ENCODE measurements around the gene CD44.

Gene CD44

GRCh38 chr11:35232891-35233330 lies 93.9 kb downstream of the CD44 start:
- TF ChIP-seq EZH2 (IDR thresholded peaks at IDR 0.05) (no peak), POLR2AphosphoS5 (IDR thresholded peaks at IDR 0.05; ENCODE audit: borderline replicate concordance, low read depth, low read length) (no peak), FOXP2 (optimal IDR thresholded peaks at IDR 0.05; ENCODE audit: control extremely low read depth, extremely low read length, insufficient read depth) (no peak)
- Histone ChIP-seq H3K27ac (no peak overlapping the region), H3K4me3 (no peak overlapping the region), H3K36me3 (ENCODE audit: insufficient read depth, low read length) (no peaks in the 10 kb centered on the region), H3K9me3 (ENCODE audit: low read depth, low read length) (no peaks in the 10 kb centered on the region), H3K9ac (ENCODE audit: insufficient read length) (no peak overlapping the region)
- DNase-seq (ENCODE audit: low read depth, low spot score) = no peak

GRCh38 chr11:35233518-35233917 lies 94.5 kb downstream of the CD44 start:
- Histone ChIP-seq H3K9me3 (ENCODE audit: low read depth, low read length) (no peaks in the 10 kb centered on the region), H3K4me3 (no peak overlapping the region), H3K9ac (ENCODE audit: insufficient read length) (no peak overlapping the region), H3K27ac (no peak overlapping the region), H3K36me3 (ENCODE audit: insufficient read depth, low read length) (no peaks in the 10 kb centered on the region)
- DNase-seq (ENCODE audit: low read depth, low spot score) = no peak
- TF ChIP-seq FOXP2 (optimal IDR thresholded peaks at IDR 0.05; ENCODE audit: control extremely low read depth, extremely low read length, insufficient read depth) = no peak
- TF ChIP-seq EZH2 (IDR thresholded peaks at IDR 0.05) = no peak
- TF ChIP-seq POLR2AphosphoS5 (IDR thresholded peaks at IDR 0.05; ENCODE audit: borderline replicate concordance, low read depth, low read length) = no peak

- Histone ChIP-seq H3K4me3 (no peak overlapping the region), H3K9me3 (ENCODE audit: low read depth, low read length) (no peaks in the 10 kb centered on the region), H3K9ac (ENCODE audit: insufficient read length) (no peak overlapping the region), H3K27ac (no peak overlapping the region), H3K36me3 (ENCODE audit: insufficient read depth, low read length) (no peaks in the 10 kb centered on the region)
- TF ChIP-seq FOXP2 (optimal IDR thresholded peaks at IDR 0.05; ENCODE audit: control extremely low read depth, extremely low read length, insufficient read depth) = no peak
- no peak for TF ChIP-seq EZH2 (IDR thresholded peaks at IDR 0.05)
- TF ChIP-seq POLR2AphosphoS5 (IDR thresholded peaks at IDR 0.05; ENCODE audit: borderline replicate concordance, low read depth, low read length) = no peak
- no peak for DNase-seq (ENCODE audit: low read depth, low spot score)
Observed at GRCh38 chr11:35234460-35235156, 95.6 kb downstream of the CD44 start.

GRCh38 chr11:35235157-35235468 lies 96.1 kb downstream of the CD44 start:
- H3K36me3 ChIP-seq (ENCODE audit: insufficient read depth, low read length) = no peaks in the 10 kb centered on the region
- no peak for DNase-seq (ENCODE audit: low read depth, low spot score)
- no peak for TF ChIP-seq FOXP2 (optimal IDR thresholded peaks at IDR 0.05; ENCODE audit: control extremely low read depth, extremely low read length, insufficient read depth)
- TF ChIP-seq EZH2 (IDR thresholded peaks at IDR 0.05) = no peak
- no peak overlapping the region for H3K9ac ChIP-seq (ENCODE audit: insufficient read length)
- no peak overlapping the region for H3K27ac ChIP-seq
- no peaks in the 10 kb centered on the region for H3K9me3 ChIP-seq (ENCODE audit: low read depth, low read length)
- no peak overlapping the region for H3K4me3 ChIP-seq

- Histone ChIP-seq H3K27ac (no peak overlapping the region), H3K9ac (ENCODE audit: insufficient read length) (no peak overlapping the region), H3K4me3 (no peak overlapping the region), H3K9me3 (ENCODE audit: low read depth, low read length) (no peaks in the 10 kb centered on the region), H3K36me3 (ENCODE audit: insufficient read depth, low read length) (no peaks in the 10 kb centered on the region)
- DNase-seq (ENCODE audit: low read depth, low spot score) = no peak
- no peak for TF ChIP-seq EZH2 (IDR thresholded peaks at IDR 0.05)
- TF ChIP-seq POLR2AphosphoS5 (IDR thresholded peaks at IDR 0.05; ENCODE audit: borderline replicate concordance, low read depth, low read length) = no peak
- TF ChIP-seq FOXP2 (optimal IDR thresholded peaks at IDR 0.05; ENCODE audit: control extremely low read depth, extremely low read length, insufficient read depth) = no peak
Observed at GRCh38 chr11:35235498-35235897, 96.5 kb downstream of the CD44 start.

GRCh38 chr11:35235936-35236666 lies 97.1 kb downstream of the CD44 start:
- no peak for DNase-seq (ENCODE audit: low read depth, low spot score)
- TF ChIP-seq POLR2AphosphoS5 (IDR thresholded peaks at IDR 0.05; ENCODE audit: borderline replicate concordance, low read depth, low read length) (no peak), EZH2 (IDR thresholded peaks at IDR 0.05) (no peak), FOXP2 (optimal IDR thresholded peaks at IDR 0.05; ENCODE audit: control extremely low read depth, extremely low read length, insufficient read depth) (no peak)
- Histone ChIP-seq H3K36me3 (ENCODE audit: insufficient read depth, low read length) (no peaks in the 10 kb centered on the region), H3K27ac (no peak overlapping the region), H3K4me3 (no peak overlapping the region), H3K9me3 (ENCODE audit: low read depth, low read length) (no peaks in the 10 kb centered on the region), H3K9ac (ENCODE audit: insufficient read length) (no peak overlapping the region)

GRCh38 chr11:35236667-35237003 lies 97.7 kb downstream of the CD44 start:
- no peak for DNase-seq (ENCODE audit: low read depth, low spot score)
- TF ChIP-seq EZH2 (IDR thresholded peaks at IDR 0.05) (no peak), POLR2AphosphoS5 (IDR thresholded peaks at IDR 0.05; ENCODE audit: borderline replicate concordance, low read depth, low read length) (no peak), FOXP2 (optimal IDR thresholded peaks at IDR 0.05; ENCODE audit: control extremely low read depth, extremely low read length, insufficient read depth) (no peak)
- H3K27ac ChIP-seq = no peak overlapping the region
- no peaks in the 10 kb centered on the region for H3K9me3 ChIP-seq (ENCODE audit: low read depth, low read length)
- no peak overlapping the region for H3K4me3 ChIP-seq
- no peak overlapping the region for H3K9ac ChIP-seq (ENCODE audit: insufficient read length)
- no peaks in the 10 kb centered on the region for H3K36me3 ChIP-seq (ENCODE audit: insufficient read depth, low read length)

- Histone ChIP-seq H3K4me3 (no peak overlapping the region), H3K36me3 (ENCODE audit: insufficient read depth, low read length) (no peaks in the 10 kb centered on the region), H3K9me3 (ENCODE audit: low read depth, low read length) (no peaks in the 10 kb centered on the region), H3K9ac (ENCODE audit: insufficient read length) (no peak overlapping the region), H3K27ac (no peak overlapping the region)
- no peak for DNase-seq (ENCODE audit: low read depth, low spot score)
- TF ChIP-seq EZH2 (IDR thresholded peaks at IDR 0.05) = no peak
- TF ChIP-seq POLR2AphosphoS5 (IDR thresholded peaks at IDR 0.05; ENCODE audit: borderline replicate concordance, low read depth, low read length) = no peak
- no peak for TF ChIP-seq FOXP2 (optimal IDR thresholded peaks at IDR 0.05; ENCODE audit: control extremely low read depth, extremely low read length, insufficient read depth)
Observed at GRCh38 chr11:35237351-35237750, 98.4 kb downstream of the CD44 start.

Measured in SK-N-MC (cell line).